ENCODE data around the gene SUGP2.

The SUGP2 gene

GRCh38 chr19:18951721-18952281, 81.5 kb downstream of the SUGP2 start:
- DNase-seq (ENCODE audit: low spot score), result no peak

DNA sequence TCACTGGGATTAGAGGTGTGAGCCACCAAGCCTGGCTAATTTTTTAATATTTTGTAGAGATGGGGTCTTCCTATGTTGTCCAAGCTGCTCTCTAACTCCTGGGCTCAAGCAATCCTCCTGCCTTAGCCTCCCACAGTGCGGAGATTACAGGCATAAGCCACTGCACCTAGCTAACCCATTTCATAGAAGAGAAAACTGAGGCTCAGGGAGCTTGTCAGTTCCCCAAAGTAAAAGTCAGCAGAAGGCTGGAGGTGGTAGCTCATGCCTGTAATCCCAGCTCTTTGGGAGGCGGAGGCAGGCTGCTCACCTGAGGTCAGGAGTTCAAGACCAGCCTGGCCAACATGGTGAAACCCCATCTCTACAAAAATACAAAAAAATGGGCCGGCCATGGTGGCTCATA, 83.5 kb downstream of the SUGP2 start:
- no peak for DNase-seq (ENCODE audit: low spot score)

DNA sequence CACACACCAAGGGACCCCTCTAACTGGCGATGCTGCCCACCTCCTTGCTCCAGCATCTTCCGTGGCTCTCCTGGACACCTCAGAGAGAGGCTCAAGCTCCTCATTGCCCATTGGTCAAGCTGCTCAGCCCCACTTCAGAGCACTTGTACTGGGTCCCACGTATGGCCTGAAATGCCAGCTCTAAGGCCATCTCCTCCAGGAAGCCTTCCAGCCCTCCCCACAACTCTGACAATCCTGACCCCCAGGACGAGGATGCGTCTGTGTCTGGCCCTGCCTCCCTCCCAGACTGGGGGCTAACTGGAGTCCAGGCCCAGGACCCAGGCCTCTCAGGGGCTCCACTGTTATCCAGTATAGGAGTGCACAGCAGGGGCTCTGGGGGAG, 84.4 kb downstream of the SUGP2 start:
- DNase-seq (ENCODE audit: low spot score), result no peak

DNA sequence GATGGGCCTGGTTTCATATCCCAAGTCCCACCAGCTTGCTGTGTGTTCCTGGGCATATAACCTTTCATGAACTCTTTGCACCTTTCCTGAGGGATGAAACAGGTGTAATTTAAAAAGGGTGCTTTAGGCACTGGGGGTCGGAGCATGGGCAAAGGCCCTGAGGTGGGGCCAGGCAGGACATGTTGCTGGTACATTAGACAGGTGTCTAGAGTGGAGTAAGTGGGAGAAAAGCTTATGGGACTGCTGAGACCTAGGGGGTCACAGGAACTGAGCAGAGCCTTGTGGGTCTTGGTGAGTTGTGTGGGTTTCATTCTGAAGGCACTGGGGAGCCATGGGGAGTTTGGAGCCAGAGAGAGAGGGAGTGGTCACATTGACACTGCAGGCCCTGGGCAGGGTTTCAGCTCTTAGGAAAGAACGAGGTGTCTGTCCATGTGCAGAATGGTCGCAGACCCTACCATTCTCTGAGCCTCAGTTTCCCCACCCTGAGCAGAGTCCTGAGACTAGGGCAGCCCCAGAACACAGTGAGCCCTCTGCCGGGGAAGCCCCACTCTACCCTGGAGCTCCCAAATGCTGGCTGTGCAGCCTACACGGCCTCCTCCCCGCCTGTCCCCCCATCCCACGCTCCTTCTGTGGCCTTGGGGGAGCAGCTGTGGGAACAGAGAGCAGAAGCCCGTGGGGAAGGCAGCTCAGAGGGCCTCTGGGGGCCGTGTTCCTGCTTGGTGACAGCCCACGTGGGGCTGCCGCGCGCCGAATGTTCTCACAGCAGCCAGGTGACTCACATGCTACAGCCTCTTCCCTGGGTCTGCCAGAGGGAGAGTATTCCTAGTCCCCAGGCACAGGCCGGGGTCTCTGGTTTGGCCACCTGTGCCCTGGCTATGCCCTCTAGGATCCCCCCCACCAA, 85.0 kb downstream of the SUGP2 start:
- no peak for DNase-seq (ENCODE audit: low spot score)

DNA sequence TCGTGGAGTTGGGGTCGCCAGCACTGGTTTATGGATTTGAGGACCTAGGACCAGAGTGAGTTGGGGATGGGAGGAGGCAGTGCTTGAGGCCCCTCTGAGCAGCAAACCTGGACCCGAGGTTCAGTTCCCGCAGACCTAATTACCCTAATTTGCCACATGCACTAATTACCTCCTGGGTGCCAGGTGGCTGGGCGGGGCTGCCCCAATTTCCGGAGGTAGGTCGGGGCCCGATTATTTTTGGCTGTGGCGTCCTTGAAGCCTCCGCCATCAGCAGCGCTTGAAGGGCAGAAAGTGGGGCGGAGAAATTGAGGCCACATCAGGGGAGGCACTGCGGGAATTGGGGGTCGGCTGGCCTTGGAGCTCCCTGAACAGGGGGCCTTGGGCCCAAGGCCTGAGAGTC, 86.4 kb downstream of the SUGP2 start:
- DNase-seq (ENCODE audit: low spot score), result no peak

DNA sequence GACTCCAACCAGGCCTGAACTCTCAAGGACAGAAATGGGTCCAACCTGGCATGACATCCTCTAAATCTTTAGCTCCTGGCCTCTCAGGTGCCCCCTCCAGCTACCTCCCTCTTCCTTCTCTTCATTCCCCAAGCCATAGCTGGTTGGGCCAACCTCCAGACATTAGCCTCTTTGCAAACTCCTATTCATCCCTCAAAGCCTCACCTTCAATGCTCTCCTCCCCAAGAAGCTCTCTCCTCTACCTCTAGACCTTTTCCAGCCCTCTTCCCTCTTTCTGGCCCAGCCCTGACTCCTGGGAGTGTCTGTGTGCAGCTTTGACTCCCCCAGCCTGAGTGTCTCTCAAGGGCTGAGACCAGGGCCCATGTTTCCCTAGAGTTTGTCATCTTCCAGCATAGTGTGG, 87.0 kb downstream of the SUGP2 start:
- no peak for DNase-seq (ENCODE audit: low spot score)

DNA sequence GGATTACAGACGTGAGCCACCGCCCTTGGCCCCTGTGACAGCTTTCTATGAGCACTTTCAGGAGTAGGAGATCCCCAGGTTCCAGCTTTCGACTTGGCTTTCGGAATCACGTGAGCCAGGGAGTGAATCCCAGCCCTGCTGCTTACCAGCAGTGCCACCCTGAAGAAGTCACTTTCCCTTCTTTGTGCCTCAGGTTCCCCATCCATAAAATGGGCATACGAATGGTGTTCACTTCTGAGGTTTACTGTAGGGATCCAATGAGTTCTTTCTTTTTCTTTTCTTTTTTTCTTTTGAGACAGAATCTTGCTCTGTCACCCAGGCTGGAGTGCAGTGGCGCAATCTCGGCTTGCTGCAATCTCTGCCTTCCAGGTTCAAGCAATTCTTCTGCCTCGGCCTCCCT, 88.0 kb downstream of the SUGP2 start:
- no peak for DNase-seq (ENCODE audit: low spot score)

GRCh38 chr19:18943465-18943864, 89.9 kb downstream of the SUGP2 start:
- DNase-seq (ENCODE audit: low spot score), result no peak

GRCh38 chr19:18942692-18943091, 90.6 kb downstream of the SUGP2 start:
- DNase-seq (ENCODE audit: low spot score), result no peak

- DNase-seq (ENCODE audit: low spot score), result no peak
Observed at GRCh38 chr19:18941628-18942354, 91.5 kb downstream of the SUGP2 start.
